Measurements from ENCODE around the gene TRPC3. TPM values are rescaled to one million over a fixed set of nuclear protein-coding genes. Genes with fewer than 3 reads are reported as not detected.
A peak's percentile ranks its signal among the peaks of the same experiment; 100 is the strongest.

TRPC3 gene
- total RNA-seq, 4 donors from 2014 or later: 0.67 to 1.1 TPM; not detected in 2

- no peaks in the 10 kb centered on the region for H3K9me3 ChIP-seq
- H3K27me3 ChIP-seq: no peaks in the 10 kb centered on the region
- H3K27ac ChIP-seq: no peak overlapping the region
- no peaks in the 10 kb centered on the region for H3K4me1 ChIP-seq
- DNase-seq: no peak
- no peaks in the 10 kb centered on the region for H3K36me3 ChIP-seq
- no peak for TF ChIP-seq CTCF (IDR thresholded peaks at IDR 0.05)
- TF ChIP-seq POLR2A (IDR thresholded peaks at IDR 0.05): no peak
- H3K4me3 ChIP-seq: no peak overlapping the region
Observed at GRCh38 chr4:121875652-121876051, 76.2 kb downstream of the TRPC3 start.

GRCh38 chr4:121873604-121874003 is 78.3 kb downstream of the TRPC3 start:
- H3K4me1 ChIP-seq: peaks cover 0 to 9% (median 0%) of the 10 kb centered on the region in 4 donors
- no peak overlapping the region for H3K27ac ChIP-seq
- H3K36me3 ChIP-seq: no peaks in the 10 kb centered on the region
- H3K9me3 ChIP-seq: no peaks in the 10 kb centered on the region
- H3K4me3 ChIP-seq: no peak overlapping the region
- no peak for DNase-seq
- H3K27me3 ChIP-seq: no peaks in the 10 kb centered on the region
- TF ChIP-seq POLR2A (IDR thresholded peaks at IDR 0.05): no peak
- TF ChIP-seq CTCF (IDR thresholded peaks at IDR 0.05): no peak

GRCh38 chr4:121869841-121870822 is 81.7 kb downstream of the TRPC3 start, which contains the start of gene BBS7:
Gene BBS7 (minus strand): TSS chr4:121870474. CDS start chr4:121870313, 161 bp downstream.
- peaks cover 0 to 9% (median 0%) of the 10 kb centered on the region in 4 donors for H3K4me1 ChIP-seq
- peak within 1 kb of the TSS; percentile 73 to 94 (median 86) for H3K27ac ChIP-seq
- peak within 1 kb of the TSS; percentile 61 to 96 (median 84) for H3K4me3 ChIP-seq
- DNase-seq: peak; percentile 98 to 100 (median 99)
- H3K36me3 ChIP-seq: no peaks in the 10 kb centered on the region
- no peaks in the 10 kb centered on the region for H3K27me3 ChIP-seq
- H3K9me3 ChIP-seq: no peaks in the 10 kb centered on the region
- TF ChIP-seq CTCF (IDR thresholded peaks at IDR 0.05) (no peak), POLR2A (IDR thresholded peaks at IDR 0.05) (peak; percentile 43 to 74)

GRCh38 chr4:121863799-121864198 is 88.1 kb downstream of the TRPC3 start:
- no peaks in the 10 kb centered on the region for H3K27me3 ChIP-seq
- H3K4me1 ChIP-seq: no peaks in the 10 kb centered on the region
- H3K4me3 ChIP-seq: no peak overlapping the region
- peaks cover 0 to 8% (median 0%) of the 10 kb centered on the region in 3 donors for H3K36me3 ChIP-seq
- no peak overlapping the region for H3K27ac ChIP-seq
- no peak for DNase-seq
- H3K9me3 ChIP-seq: no peaks in the 10 kb centered on the region
- TF ChIP-seq POLR2A (IDR thresholded peaks at IDR 0.05) (no peak), CTCF (IDR thresholded peaks at IDR 0.05) (no peak)

- Histone ChIP-seq H3K27ac (no peak overlapping the region), H3K9me3 (no peaks in the 10 kb centered on the region), H3K4me3 (no peak overlapping the region), H3K4me1 (no peaks in the 10 kb centered on the region), H3K36me3 (peaks cover 0 to 8% (median 0%) of the 10 kb centered on the region in 3 donors), H3K27me3 (no peaks in the 10 kb centered on the region)
- DNase-seq: no peak
- TF ChIP-seq POLR2A (IDR thresholded peaks at IDR 0.05) (no peak), CTCF (IDR thresholded peaks at IDR 0.05) (no peak)
Observed at GRCh38 chr4:121861426-121861825, 90.4 kb downstream of the TRPC3 start.
